ENCODE data around the gene SCD.
"Not testable (repeated sequence)": the region's sequence is repeated elsewhere in the genome, so short reads cannot be mapped to it uniquely, and the experiment has no call there.

Gene SCD

DNA sequence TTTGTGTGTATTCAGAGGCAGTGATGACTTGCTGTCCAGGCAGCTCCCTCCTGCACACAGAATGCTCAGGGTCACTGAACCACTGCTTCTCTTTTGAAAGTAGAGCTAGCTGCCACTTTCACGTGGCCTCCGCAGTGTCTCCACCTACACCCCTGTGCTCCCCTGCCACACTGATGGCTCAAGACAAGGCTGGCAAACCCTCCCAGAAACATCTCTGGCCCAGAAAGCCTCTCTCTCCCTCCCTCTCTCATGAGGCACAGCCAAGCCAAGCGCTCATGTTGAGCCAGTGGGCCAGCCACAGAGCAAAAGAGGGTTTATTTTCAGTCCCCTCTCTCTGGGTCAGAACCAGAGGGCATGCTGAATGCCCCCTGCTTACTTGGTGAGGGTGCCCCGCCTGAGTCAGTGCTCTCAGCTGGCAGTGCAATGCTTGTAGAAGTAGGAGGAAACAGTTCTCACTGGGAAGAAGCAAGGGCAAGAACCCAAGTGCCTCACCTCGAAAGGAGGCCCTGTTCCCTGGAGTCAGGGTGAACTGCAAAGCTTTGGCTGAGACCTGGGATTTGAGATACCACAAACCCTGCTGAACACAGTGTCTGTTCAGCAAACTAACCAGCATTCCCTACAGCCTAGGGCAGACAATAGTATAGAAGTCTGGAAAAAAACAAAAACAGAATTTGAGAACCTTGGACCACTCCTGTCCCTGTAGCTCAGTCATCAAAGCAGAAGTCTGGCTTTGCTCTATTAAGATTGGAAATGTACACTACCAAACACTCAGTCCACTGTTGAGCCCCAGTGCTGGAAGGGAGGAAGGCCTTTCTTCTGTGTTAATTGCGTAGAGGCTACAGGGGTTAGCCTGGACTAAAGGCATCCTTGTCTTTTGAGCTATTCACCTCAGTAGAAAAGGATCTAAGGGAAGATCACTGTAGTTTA, 15.8 kb downstream of the SCD start:
- DNase-seq (ENCODE audit: low spot score): no peak

GRCh38 chr10:100364175-100364574, 17.1 kb downstream of the SCD start:
- DNase-seq (ENCODE audit: low spot score): no peak

DNA sequence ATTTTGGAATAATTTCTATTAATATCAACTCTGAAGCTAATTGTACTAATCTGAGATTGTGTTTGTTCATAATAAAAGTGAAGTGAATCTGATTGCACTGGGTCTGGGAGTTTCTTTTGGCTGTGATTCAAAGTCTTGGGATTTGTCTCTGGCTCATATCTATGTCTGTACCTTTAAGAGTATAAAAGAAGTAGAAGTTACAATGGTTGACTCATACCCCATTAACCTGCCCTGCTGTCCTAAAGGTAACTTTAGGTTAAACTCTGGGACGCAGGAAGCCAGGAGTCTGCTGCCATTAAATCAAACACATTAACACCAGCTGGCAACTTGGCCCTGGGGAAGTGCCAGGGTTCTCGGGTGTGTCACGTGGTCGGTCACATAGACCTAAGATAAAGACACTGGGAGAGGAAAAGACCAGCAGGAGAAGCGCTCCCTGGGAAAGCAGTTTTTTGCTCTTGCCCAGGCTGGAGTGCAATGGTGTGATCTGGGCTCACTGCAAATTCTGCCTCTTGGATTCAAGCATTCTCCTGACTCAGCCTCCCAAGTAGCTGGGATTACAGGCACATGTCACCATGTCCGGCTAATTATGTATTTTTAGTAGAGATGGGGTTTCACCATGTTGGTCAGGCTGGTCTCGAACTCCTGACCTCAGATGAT, 17.8 kb downstream of the SCD start:
- peak; percentile 21 for DNase-seq (ENCODE audit: low spot score)

DNA sequence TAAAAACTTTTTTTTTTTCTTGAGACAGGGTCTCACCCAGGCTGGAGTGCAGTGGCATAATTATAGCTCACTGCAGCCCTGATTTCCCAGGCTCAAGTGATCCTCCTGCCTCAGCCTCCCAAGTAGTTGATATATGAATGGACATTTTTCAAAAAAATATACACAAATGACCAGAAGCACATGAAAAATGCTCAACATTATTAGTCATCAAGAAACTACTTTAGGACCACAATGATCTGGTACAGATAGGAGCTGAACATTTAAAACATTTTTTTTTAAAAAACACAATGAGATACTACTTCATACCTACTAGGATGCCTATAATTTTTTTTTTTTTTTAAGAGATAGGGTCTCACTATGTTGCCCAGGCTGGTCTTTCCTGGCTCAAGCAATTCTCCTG, 21.7 kb downstream of the SCD start:
- DNase-seq (ENCODE audit: low spot score): no peak

DNA sequence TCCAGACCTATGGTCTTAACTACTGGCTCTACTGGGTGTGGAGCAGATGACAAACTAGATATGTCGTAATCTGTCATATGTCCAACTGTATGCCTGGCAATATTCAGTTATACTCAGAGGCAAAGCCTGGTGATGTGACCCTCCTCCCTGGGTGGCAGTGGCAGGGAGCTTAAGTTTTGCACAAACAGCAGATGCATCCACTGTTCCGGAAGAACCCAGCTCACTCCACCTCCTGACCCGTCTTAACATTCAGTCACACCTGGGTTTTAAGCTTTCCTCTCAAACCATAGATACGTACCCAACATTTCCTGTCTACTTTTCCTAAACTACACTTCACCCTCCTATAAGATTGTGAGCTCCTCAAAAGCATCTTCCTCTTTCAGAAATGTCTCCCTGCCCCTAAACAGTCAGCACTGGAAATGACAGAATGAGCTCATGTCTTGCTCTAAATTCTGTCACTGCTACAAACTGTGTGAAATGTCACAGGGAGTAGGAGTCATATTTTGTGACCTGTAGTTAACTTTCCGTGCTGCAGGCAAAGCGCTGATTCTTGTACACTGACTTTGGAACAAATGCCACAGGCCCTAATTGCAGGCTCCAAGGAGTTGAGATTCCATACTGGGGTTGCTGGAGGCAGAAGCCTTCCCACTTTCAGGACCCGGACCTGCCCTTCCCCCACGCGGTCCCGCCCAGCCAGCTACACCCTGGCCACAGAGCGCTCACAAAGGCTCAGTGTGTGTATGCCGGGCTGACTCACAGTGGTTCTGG, 23.9 kb downstream of the SCD start:
- DNase-seq (ENCODE audit: low spot score): peak; percentile 87

- DNase-seq (ENCODE audit: low spot score): no peak
Observed at GRCh38 chr10:100371482-100372027, 24.5 kb downstream of the SCD start.

- DNase-seq (ENCODE audit: low spot score): no peak
Observed at GRCh38 chr10:100372415-100373297, 25.6 kb downstream of the SCD start.

DNA sequence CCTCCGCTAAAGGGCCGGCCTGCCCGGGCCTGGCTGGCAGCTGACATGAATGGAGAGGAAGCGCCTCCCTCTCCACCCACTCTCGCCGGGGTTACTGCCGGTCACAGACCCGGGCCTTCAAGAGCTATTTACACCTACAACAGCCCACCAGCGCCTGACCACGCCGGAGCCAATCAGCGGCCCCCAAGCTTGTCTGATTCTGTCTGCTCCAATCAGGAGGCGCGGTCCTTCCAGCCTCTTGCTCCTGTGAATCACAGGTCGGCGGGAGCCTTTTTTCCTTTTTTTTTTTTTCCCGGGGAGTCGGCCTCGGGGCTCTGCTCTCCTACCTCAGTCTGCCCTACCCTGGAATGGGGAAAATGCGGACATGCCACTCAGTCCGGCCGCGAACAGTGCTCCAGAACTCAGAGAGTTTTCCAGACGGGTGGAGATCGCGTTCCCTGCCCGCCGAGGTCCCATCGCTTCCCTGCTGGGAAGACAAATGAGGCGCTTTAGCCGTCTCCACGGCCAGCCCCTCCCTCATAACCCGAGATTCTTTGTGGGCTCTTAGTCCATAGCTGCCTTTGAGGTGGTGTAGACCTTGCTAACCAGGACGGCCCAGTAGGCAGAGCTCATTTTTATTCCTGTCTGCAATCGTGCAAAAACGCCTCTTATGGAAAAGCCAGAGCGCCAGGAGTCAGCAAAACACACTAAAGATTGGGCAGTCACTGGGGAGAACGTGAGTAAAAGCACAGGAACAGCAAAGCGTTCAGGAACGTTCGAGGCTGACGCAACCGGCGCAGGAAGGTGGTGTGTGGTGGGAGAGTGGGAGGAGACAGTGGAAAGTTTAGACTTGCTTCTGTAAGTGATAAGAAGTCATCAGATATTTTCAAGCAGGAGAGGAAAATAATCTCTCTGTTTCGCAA, 26.5 kb downstream of the SCD start:
- peak; percentile 95 for DNase-seq (ENCODE audit: low spot score)

DNA sequence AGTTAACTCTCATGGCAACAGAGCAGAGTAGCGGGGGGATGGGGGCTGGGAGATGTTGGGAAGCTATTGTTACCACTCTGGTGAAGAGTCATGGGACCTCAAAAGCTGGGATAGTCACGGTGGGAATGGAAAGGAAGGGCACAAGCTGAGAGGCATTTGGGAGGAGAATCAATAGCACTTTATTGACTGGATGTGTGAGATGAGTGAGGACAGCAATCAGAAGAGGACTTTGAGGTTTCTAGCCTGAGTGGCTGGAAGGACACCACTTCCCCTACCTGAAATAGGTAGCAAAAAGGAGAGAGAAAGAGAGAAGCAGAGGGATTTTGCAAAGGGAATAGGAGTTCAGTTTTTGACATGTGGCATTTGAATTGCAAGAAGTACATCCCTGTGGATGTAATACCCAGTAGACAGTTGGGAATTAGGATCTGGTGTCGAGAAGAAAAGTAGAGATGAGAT, 27.2 kb downstream of the SCD start:
- DNase-seq (ENCODE audit: low spot score): no peak

DNA sequence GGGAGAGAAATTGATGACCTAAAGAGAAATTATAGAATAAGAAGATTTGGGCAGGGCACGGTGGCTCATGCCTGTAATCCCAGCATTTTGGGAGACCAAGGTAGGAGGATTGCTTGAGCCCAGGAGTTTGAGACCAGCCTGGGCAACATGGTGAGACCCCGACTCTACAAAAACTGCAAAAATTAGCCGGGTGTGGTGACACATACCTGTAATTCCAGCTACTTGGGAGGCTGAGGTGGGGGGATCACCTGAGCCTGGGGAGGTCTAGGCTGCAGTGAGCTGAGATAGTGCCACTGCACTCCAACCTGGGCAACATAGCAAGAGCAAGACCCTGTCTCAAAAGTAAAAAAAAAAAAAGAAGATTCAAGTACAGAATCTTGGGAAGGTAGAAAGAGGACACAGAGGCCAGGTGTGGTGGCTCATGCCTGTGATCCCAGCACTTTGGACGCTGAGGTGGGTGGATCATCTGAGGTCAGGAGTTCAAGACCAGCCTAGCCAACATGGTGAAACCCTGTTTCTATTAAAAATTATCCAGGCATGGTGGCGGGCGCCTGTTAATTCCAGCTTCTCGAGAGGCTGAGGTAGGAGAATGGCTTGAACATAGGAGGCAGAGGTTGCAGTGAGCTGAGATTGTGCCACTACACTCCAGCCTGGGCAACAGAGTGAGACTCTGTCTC, 27.8 kb downstream of the SCD start:
- not testable (repeated sequence) for DNase-seq (ENCODE audit: low spot score)

- DNase-seq (ENCODE audit: low spot score): not testable (repeated sequence)
Observed at GRCh38 chr10:100376656-100377055, 29.6 kb downstream of the SCD start.

DNA sequence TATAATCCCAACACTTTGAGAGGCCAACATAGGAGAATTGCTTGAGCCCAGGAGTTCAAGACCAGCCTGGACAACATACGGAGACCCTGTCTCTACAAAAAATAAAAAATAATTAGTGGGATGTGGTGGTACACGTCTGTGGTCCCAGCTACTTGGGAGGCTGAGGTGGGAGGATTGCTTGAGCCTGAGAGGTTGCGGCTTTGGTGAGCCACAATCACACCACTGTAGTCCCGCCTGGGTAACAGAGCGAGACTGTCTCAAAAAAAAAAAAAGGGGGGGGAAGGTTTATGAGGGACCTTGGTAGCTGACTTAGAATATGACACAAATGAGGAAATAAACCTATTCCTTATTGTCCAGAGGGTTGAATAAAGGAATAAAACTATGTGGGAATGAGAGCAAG, 30.8 kb downstream of the SCD start:
- no peak for DNase-seq (ENCODE audit: low spot score)

DNA sequence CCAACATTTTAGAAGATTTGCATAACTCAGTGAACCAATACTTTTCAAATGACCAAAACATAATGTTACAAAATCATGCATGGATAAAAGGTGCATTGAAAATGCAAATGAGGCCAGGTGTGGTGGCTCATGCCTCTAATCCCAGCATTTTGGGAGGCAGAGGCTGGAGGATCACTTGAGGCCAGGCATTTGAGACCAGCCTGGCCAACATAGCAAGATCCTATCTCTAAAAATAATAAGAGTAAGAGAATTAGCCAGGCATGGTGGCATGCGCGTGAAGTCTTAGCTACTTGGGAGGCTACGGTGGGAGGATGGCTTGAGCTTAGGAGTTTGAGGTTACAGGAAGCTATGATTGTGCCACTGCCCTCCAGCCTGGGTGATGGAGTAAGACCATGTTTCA, 33.4 kb downstream of the SCD start:
- no peak for DNase-seq (ENCODE audit: low spot score)

DNA sequence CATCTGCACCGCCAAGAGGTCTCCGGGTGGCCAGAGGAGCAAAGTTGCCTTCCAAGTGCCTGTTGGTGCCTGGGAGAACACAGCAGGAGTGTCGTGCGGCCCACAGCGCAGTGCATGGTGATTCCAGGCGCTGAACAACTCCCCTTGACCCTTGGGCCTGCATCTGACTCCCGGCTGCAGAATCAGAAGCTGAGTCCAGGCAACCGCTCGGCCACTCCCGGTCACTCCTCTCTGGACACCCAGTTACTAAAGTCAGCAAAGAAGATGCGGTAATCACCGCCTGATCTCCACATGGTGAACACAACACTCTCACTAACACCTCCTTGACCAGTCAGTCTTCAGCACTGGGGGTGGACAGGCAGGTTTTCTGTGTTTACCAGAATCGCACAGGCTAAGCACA, 35.5 kb downstream of the SCD start:
- no peak for DNase-seq (ENCODE audit: low spot score)

GRCh38 chr10:100383251-100383650, 36.2 kb downstream of the SCD start:
- DNase-seq (ENCODE audit: low spot score): no peak

DNA sequence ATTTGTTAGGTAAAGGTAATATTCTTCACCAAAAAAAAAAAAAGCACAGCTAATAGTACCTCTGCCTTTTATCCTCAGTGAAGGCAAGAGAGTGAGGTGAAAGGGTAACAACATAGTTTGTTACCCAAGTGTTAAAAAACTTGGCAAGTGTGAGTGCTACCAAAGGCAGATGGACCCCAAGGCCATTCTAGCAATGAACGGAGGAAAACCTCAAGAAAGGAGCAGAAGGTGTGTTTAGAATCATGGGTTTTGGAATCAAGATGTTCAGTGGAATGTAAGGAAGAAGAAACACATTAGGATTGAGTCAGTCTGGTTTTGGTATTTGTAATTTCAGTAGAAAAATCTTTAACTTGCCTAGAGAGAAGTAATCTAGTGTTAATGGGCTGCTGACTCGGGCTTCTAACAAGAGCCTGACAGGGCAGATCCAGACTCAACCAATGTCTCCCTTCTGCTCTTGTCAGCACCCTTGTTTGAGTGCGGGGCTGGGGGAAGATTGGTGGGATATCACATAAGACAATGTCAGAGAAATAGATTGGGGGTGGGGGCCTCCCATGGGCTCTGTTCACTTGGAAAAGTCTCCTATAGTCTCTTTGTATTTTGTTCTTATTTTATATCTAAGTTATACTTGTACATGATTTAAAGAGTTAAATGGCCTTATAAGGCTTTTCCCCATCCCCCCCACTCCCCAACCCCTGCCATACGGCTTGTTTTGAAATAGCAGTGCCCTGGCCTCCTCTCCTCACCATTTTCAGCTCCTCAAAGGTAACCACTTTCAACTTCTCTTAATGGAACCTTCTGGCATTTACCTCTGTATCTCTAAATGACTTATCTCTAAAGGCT, 44.4 kb downstream of the SCD start:
- no peak for DNase-seq (ENCODE audit: low spot score)

DNA sequence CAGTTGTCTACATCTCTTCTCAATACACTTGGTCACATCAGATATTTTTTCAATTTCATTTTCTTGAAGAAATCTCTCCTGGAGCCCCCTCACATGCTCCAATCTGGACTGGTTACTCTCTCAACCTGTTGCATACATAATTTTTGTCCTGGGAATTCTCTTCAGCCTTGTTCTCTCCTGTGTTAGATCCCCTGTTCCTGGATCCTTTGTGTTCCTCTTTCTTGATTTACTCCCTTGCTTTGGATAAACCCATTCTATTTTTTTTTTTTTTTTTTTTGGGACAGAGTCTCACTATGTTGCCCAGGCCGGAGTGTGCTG, 45.6 kb downstream of the SCD start:
- DNase-seq (ENCODE audit: low spot score): no peak

- no peak for DNase-seq (ENCODE audit: low spot score)
Observed at GRCh38 chr10:100395626-100396025, 48.6 kb downstream of the SCD start.

DNA sequence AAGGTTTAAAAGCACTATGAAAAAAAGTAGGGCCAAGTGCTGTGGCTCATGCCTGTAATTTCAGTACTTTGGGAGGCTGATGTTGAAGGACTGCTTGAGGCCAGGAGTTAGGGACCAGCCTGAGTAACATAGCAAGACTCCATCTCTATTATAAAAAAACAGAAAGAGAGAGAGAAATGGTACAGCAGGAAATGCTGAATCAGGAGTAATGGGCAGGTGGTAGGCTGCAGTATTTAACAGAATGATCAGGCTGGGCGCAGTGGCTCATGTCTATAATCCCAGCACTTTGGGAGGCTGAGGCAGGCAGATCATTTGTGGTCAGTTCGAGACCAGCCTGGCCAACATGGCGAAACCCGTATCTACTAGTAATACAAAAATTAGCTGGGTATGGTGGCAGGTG, 49.6 kb downstream of the SCD start:
- no peak for DNase-seq (ENCODE audit: low spot score)

Measured in AG20443 (cell line).